A204.1 (cell line): ENCODE measurements around the gene PTPRN2.

Source experiments
- FAIRE-seq: peaks from 2 replicates; lab custom pipeline; 2012; peaks lifted over from hg19 to GRCh38; lab: Jason Lieb, UNC

Gene PTPRN2

GRCh38 chr7:157875230-157876179, 712.1 kb downstream of the PTPRN2 start:
- FAIRE-seq: no peak

GRCh38 chr7:157874870-157875229, 712.8 kb downstream of the PTPRN2 start:
- FAIRE-seq: no peak

DNA sequence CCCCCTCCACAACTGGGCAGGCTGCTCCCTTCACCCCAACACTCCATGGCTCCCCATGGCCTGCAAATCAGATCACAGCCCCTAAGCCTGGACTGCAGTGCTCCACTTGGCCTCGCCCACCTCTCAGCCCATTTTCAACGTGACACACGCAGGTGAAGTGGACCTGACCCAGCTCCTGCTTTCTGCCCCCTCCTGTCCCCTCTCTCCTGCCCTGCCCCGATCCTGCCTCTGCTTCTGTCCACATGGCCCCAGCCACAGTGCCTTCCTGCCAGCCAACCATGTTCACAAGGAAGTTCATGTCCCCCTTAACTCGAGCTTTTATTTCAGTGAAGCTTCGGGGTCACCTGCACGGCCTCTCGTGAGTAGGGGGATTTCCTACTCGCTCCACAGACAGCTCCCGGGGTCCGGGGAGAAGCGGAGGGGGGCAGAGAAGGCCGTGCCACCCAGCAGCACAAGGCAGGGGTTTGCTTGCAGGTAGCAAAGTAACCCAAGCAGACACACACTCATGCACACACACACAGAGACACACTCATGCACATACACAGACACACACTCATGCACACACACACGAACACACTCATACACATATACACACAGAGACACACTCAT, 713.3 kb downstream of the PTPRN2 start:
- FAIRE-seq: no peak

DNA sequence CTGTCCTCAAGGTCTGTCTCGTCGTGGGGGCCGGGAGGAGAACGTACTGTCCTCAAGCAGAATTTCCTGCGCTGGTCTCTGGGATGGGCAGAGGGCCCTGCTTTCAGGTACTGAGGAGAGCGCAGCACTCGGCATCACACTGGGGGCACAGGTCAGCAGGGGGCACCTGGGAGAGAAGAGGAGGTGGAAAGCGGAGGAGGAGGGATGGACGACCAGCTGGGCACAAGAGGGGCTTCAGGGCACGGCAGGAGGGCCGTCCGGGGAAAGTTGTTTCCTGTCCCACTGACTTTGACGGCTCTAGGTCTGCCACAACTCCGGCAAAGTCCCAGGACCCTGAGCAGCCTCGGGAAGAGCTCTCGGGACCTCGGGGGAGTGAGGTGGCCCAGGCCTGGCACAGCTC, 714.0 kb downstream of the PTPRN2 start:
- no peak for FAIRE-seq

GRCh38 chr7:157873181-157873580, 714.4 kb downstream of the PTPRN2 start:
- FAIRE-seq: no peak

DNA sequence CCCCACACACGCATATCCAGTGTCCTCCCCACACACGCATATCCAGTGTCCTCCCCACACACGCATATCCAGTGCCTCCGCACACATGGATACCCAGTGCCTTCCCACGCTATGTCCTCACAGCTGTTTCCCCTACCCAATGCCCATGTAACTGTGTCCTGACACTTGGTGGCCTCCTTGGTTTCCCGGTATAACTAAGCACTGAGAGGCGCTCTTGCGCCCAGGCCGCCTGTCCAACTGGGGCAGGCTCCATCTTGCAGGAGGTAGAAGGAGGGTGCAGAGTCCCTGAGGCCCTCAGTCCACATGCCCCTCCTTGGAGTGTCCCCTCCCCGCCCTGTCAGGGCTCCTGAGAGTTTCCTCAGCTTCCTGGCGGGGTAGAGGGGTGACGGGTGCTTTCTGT, 715.2 kb downstream of the PTPRN2 start:
- no peak for FAIRE-seq

- no peak for FAIRE-seq
These were observed 715.9 kb downstream of the PTPRN2 start for GRCh38 chr7:157871681-157872080.

GRCh38 chr7:157870644-157871290, 716.9 kb downstream of the PTPRN2 start:
- FAIRE-seq: no peak

DNA sequence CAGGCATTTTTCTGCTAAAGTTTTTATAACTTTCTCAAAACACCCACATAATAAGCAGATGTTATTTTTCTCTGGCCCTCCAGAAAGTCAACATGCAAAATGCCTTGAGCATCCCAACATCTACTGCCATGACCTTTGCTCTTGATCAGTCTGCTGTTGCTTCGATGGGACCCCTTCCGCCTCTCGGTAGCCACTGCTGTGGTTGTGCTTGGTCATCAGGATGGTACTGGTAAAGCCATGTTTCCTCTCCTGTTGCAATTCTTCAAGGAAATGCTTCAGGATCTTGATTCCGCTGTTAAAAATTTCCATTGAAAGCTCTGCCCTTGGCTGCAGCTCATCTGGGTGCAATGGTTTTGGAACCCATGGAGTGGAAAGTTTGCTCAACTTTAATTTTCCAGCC, 717.8 kb downstream of the PTPRN2 start:
- no peak for FAIRE-seq

GRCh38 chr7:157867685-157868305, 719.8 kb downstream of the PTPRN2 start:
- FAIRE-seq: no peak

DNA sequence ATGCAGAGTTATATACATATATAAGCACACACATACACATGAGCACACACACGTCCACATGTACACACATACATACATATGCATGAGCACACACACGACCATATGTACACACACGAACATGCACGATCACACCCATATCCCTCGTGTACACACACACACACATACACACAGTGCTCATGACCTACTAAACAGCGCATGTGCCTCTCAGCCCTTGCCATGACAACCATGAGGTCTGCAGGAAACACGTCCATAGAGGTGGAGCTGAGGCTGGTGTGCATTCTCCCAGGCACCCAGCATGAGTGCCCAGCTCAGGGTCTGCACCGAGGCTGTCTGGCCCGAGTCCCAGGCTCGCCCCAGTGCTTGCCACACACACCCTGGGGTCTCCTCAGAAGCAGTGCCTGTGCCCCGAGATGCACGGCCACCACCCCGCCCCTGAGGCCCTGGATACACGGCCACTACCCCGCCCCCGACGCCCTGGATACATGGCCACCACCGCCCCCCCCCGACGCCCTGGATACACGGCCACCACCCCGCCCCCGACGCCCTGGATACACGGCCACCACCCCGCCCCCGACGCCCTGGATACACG, 721.2 kb downstream of the PTPRN2 start:
- FAIRE-seq: no peak

- no peak for FAIRE-seq
These were observed 722.1 kb downstream of the PTPRN2 start for GRCh38 chr7:157865351-157866165.

- no peak for FAIRE-seq
These were observed 722.7 kb downstream of the PTPRN2 start for GRCh38 chr7:157864911-157865310.

- FAIRE-seq: no peak
These were observed 723.5 kb downstream of the PTPRN2 start for GRCh38 chr7:157863906-157864810.

DNA sequence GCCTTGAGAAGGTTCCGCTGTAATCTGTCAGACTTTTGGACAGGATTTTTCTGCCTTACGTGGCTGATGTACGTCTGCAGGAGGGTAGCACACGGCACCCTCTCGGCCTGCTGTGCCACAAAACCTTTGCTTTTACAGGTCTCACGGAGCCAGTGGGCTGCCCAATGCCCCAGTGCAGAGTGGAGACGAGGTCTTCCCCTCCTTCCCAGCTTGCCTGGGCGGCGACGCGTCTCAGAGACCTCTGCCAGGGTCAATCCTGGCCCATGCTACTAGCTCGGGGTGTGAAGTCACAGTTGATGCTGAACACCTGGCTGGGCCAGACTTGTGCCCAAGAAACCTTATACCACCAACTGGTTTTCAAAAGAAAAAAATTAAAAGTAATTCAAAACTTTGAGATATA, 724.4 kb downstream of the PTPRN2 start:
- FAIRE-seq: no peak

GRCh38 chr7:157862731-157863130, 724.9 kb downstream of the PTPRN2 start:
- no peak for FAIRE-seq

DNA sequence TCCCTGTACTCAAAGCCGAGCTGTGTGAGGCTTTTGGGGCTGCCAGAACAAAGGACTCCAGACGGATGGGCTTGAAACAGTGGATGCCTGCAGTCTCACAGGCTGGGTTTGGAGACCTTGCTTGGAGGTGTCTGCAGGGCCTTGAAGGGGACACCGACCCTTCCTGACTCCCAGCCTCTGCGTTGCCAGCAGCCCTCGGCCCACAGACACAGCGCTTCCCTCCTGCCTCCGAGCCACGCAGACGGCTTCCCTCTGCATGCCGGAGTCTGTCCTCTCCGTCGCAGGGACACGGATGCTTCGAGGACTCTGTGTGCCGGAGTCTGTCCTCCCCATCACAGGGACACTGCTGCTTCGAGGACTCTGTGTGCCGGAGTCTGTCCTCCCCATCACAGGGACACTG, 726.1 kb downstream of the PTPRN2 start:
- no peak for FAIRE-seq

GRCh38 chr7:157861031-157861491, 726.6 kb downstream of the PTPRN2 start:
- FAIRE-seq: no peak

GRCh38 chr7:157860406-157860805, 727.2 kb downstream of the PTPRN2 start:
- no peak for FAIRE-seq

DNA sequence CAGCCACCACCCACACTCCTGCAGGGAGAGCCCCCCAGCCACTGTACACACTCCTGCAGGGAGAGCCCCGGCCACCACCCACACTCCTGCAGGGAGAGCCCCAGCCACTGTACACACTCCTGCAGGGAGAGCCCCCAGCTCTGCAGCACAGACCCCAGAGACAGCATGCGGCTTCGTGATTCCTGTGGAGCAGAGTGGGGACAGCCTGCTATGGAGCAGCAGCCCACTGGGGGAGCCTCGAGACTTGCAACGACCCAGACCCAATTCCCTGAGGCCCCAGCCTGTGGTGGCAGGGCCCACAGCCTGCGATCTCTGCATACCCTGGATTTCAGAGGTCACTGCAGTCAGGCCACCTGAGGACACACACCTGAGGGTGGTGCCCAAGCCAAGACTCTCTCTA, 727.7 kb downstream of the PTPRN2 start:
- no peak for FAIRE-seq
